Body of pancreas (tissue), 4 donors: Measurements from ENCODE around the gene NUP153. TPM values are rescaled to one million over a fixed set of nuclear protein-coding genes. Genes with fewer than 3 reads are reported as not detected.
"Not testable (repeated sequence)": the region's sequence is repeated elsewhere in the genome, so short reads cannot be mapped to it uniquely, and the experiment has no call there.

ENCODE experiments used
- ATAC-seq: fragments of 150-250 bp; one replicate; pipeline ENCODE4 v1.9.1; 2016
- DNase-seq, 4 donors: peaks; one replicate each; pipeline ENCODE4 v3.0.0-alpha.2; 2019
- H3K27ac ChIP-seq, 4 donors: fragments of 200-600 bp; sonication (generic); 1 replicate in 3 of 4; 2 replicates in 1 of 4; pipeline versions ENCODE4 v1.5.1 to v1.6.1; 2016 to 2019; ENCODE audit warnings: mild to moderate bottlenecking in 1 of 4, mixed read lengths in 1 of 4, moderate library complexity in 1 of 4
- H3K27me3 ChIP-seq, 2 donors: fragments of 200-600 bp; sonication (generic); one replicate each; pipeline ENCODE4 v1.6.0; 2016; ENCODE audit warnings: mild to moderate bottlenecking in 1 of 2
- H3K36me3 ChIP-seq, 2 donors: fragments of 200-600 bp; sonication (generic); replicated peaks in 1 of 2; 2 replicates each; pipeline ENCODE4 v1.5.1; 2016; ENCODE audit warnings: low read depth in 2 of 2; ENCODE audit not compliant: insufficient read depth in 1 of 2
- H3K4me1 ChIP-seq: fragments of 200-600 bp; sonication (generic); one replicate; pipeline ENCODE4 v1.6.0; 2016
- H3K4me3 ChIP-seq, 2 donors: fragments of 200-600 bp; sonication (generic); 1 replicate in 1 of 2; 2 replicates in 1 of 2; pipeline ENCODE4 v1.5.1; 2016 to 2019
- H3K9me3 ChIP-seq, 3 donors: fragments of 200-600 bp; sonication (generic); 1 replicate in 2 of 3; 2 replicates in 1 of 3; pipeline ENCODE4 v1.5.1; 2016
- CTCF ChIP-seq, 7 experiments: fragments of 450-650 bp in 4 of 7; fragments of 200-600 bp in 3 of 7; sonication (generic) in 3 of 7; IDR thresholded peaks; one replicate each; pipeline ENCODE4 v1.5.1; 2016 to 2019; ENCODE audit warnings: antibody characterized with exemption in 7 of 7
- POLR2A ChIP-seq, 3 donors: fragments of 450-650 bp; IDR thresholded peaks; one replicate each; pipeline ENCODE4 v1.6.1; 2016; ENCODE audit warnings: antibody characterized with exemption in 3 of 3, mild to moderate bottlenecking in 2 of 3
- WGBS, 2 donors: methylation state at CpG; one replicate each; pipeline ENCODE4 v1.1.5; 2017; 5-methylcytosine and 5-hydroxymethylcytosine counted together
- intact Hi-C: fragments of 100-400 bp; cut with DNase I; formaldehyde crosslinking; loops from one replicate; pipeline ENCODE4 v1.15.1; 2023
- total RNA-seq, 2 donors: library from RNA; depleted of rRNA; stranded (reverse); fragments of >200 nt; gene quantifications; one replicate each; pipeline ENCODE4 v1.1.0, GENCODE V29; 2016

The NUP153 gene
- total RNA-seq, 2 donors from 2014 or later, result 15.8 to 20.8 TPM

- no peak overlapping the region for H3K27ac ChIP-seq
- TF ChIP-seq CTCF (IDR thresholded peaks at IDR 0.05) (no peak), POLR2A (IDR thresholded peaks at IDR 0.05) (no peak)
- no peak for ATAC-seq
- no peaks in the 10 kb centered on the region for H3K4me1 ChIP-seq
- no peak overlapping the region for H3K4me3 ChIP-seq
- H3K36me3 ChIP-seq, result no peaks in the 10 kb centered on the region
- DNase-seq, result no peak
- WGBS, 2 donors, result 80 to 94% methylated on average over 1 of the region's 1 CpG
- H3K27me3 ChIP-seq, result no peaks in the 10 kb centered on the region
- no peaks in the 10 kb centered on the region for H3K9me3 ChIP-seq
- intact Hi-C loops, result no loop called here
These were observed 115.4 kb downstream of the NUP153 start for GRCh38 chr6:17591287-17591686.

- WGBS, 2 donors, result 69 to 72% methylated on average over 5 of the region's 5 CpGs
- H3K9me3 ChIP-seq, result no peaks in the 10 kb centered on the region
- no peaks in the 10 kb centered on the region for H3K27me3 ChIP-seq
- no peak overlapping the region for H3K4me3 ChIP-seq
- TF ChIP-seq CTCF (IDR thresholded peaks at IDR 0.05) (no peak), POLR2A (IDR thresholded peaks at IDR 0.05) (no peak)
- no peak overlapping the region for H3K27ac ChIP-seq
- intact Hi-C loops, result loop anchor here (5.0 kb wide), 1 partner anchor 427 kb away; no protein-coding TSS in a partner anchor
- no peaks in the 10 kb centered on the region for H3K4me1 ChIP-seq
- DNase-seq (peak in 1 of 4 donors; percentile 13), ATAC-seq (no peak)
- H3K36me3 ChIP-seq, result no peaks in the 10 kb centered on the region
These were observed 117.2 kb downstream of the NUP153 start for GRCh38 chr6:17589406-17590096.

- WGBS, 2 donors, result 56 to 64% methylated on average over 6 of the region's 6 CpGs
- TF ChIP-seq CTCF (IDR thresholded peaks at IDR 0.05) (no peak), POLR2A (IDR thresholded peaks at IDR 0.05) (no peak)
- Histone ChIP-seq H3K36me3 (no peaks in the 10 kb centered on the region), H3K27me3 (no peaks in the 10 kb centered on the region), H3K4me3 (no peak overlapping the region), H3K9me3 (no peaks in the 10 kb centered on the region), H3K4me1 (peaks cover 5% of the 10 kb centered on the region), H3K27ac (no peak overlapping the region)
- no peak for ATAC-seq
- DNase-seq, result no peak
- intact Hi-C loops, result loop anchor here (5.0 kb wide), 1 partner anchor 426 kb away; no protein-coding TSS in a partner anchor
These were observed 118.7 kb downstream of the NUP153 start for GRCh38 chr6:17588011-17588410.

GRCh38 chr6:17586623-17587022, 120.1 kb downstream of the NUP153 start:
- not testable (repeated sequence) for H3K4me1 ChIP-seq, H3K27ac ChIP-seq, ATAC-seq, H3K4me3 ChIP-seq, DNase-seq, H3K27me3 ChIP-seq, H3K36me3 ChIP-seq, H3K9me3 ChIP-seq
- intact Hi-C loops, result loop anchor here (5.0 kb wide), 1 partner anchor 424 kb away; no protein-coding TSS in a partner anchor
- WGBS, 2 donors, result 82 to 84% methylated on average over 13 of the region's 13 CpGs

GRCh38 chr6:17585766-17586490, 120.8 kb downstream of the NUP153 start:
- TF ChIP-seq POLR2A (IDR thresholded peaks at IDR 0.05) (no peak), CTCF (IDR thresholded peaks at IDR 0.05) (peak in 5 of 7 experiments; percentile 12 to 35 (median 28))
- WGBS, 2 donors, result 56 to 68% methylated on average over 7 of the region's 7 CpGs
- peak; percentile 21 for ATAC-seq
- intact Hi-C loops, result loop anchor here (5.0 kb wide), 1 partner anchor 424 kb away; no protein-coding TSS in a partner anchor
- Histone ChIP-seq H3K4me3 (no peak overlapping the region), H3K4me1 (peaks cover 5% of the 10 kb centered on the region), H3K27me3 (no peaks in the 10 kb centered on the region), H3K9me3 (no peaks in the 10 kb centered on the region), H3K36me3 (no peaks in the 10 kb centered on the region), H3K27ac (no peak overlapping the region)
- peak in 3 of 4 donors; percentile 17 to 26 (median 19) for DNase-seq
